Hematopoietic multipotent progenitor cell treated with erythropoietin and hydrocortisone succinate and interleukin-3 and kit ligand, for 4 days (in vitro differentiated cells): ENCODE results near the gene ADK.
"Not testable (repeated sequence)": the region's sequence is repeated elsewhere in the genome, so short reads cannot be mapped to it uniquely, and the experiment has no call there.

Experiments used
- DNase-seq: peaks from one replicate; pipeline ENCODE4 v3.0.0-alpha.2; 2015

ADK gene

GRCh38 chr10:74433595-74433956 is 282.6 kb downstream of the ADK start:
- DNase-seq, result no peak

GRCh38 chr10:74433993-74434392 is 283.0 kb downstream of the ADK start:
- DNase-seq, result no peak

GRCh38 chr10:74434547-74434946 is 283.5 kb downstream of the ADK start:
- DNase-seq, result no peak

GRCh38 chr10:74436523-74437170 is 285.6 kb downstream of the ADK start:
- DNase-seq, result no peak

- no peak for DNase-seq
Measured at GRCh38 chr10:74437822-74438221, 286.8 kb downstream of the ADK start.

GRCh38 chr10:74439213-74439612 is 288.2 kb downstream of the ADK start:
- DNase-seq, result peak; percentile 27

GRCh38 chr10:74445493-74445892 is 294.5 kb downstream of the ADK start:
- no peak for DNase-seq

GRCh38 chr10:74450602-74451001 is 299.6 kb downstream of the ADK start:
- DNase-seq, result no peak

GRCh38 chr10:74451127-74451829 is 300.3 kb downstream of the ADK start:
- DNase-seq, result no peak

- DNase-seq, result no peak
Measured at GRCh38 chr10:74453169-74453568, 302.1 kb downstream of the ADK start.

GRCh38 chr10:74457478-74457877 is 306.5 kb downstream of the ADK start:
- DNase-seq, result not testable (repeated sequence)

- no peak for DNase-seq
Measured at GRCh38 chr10:74460812-74461211, 309.8 kb downstream of the ADK start.

GRCh38 chr10:74474022-74474713 is 323.1 kb downstream of the ADK start:
- no peak for DNase-seq

- peak; percentile 25 for DNase-seq
Measured at GRCh38 chr10:74476162-74476706, 325.2 kb downstream of the ADK start.

GRCh38 chr10:74480778-74481177 is 329.8 kb downstream of the ADK start:
- DNase-seq, result no peak

GRCh38 chr10:74483356-74483755 is 332.3 kb downstream of the ADK start:
- no peak for DNase-seq

GRCh38 chr10:74485283-74485682 is 334.3 kb downstream of the ADK start:
- no peak for DNase-seq

- DNase-seq, result no peak
Measured at GRCh38 chr10:74486659-74487058, 335.6 kb downstream of the ADK start.

GRCh38 chr10:74488907-74489306 is 337.9 kb downstream of the ADK start:
- no peak for DNase-seq

GRCh38 chr10:74490551-74490950 is 339.5 kb downstream of the ADK start:
- no peak for DNase-seq

- no peak for DNase-seq
Measured at GRCh38 chr10:74491014-74491413, 340.0 kb downstream of the ADK start.

- not testable (repeated sequence) for DNase-seq
Measured at GRCh38 chr10:74496276-74496675, 345.3 kb downstream of the ADK start.

- not testable (repeated sequence) for DNase-seq
Measured at GRCh38 chr10:74498664-74499063, 347.6 kb downstream of the ADK start.
